Adrenal gland (tissue), 12 donors: Measurements from ENCODE around the gene BLMH. TPM values are rescaled to one million over a fixed set of nuclear protein-coding genes. Genes with fewer than 3 reads are reported as not detected.
"Not testable (repeated sequence)": the region's sequence is repeated elsewhere in the genome, so short reads cannot be mapped to it uniquely, and the experiment has no call there.

Source experiments
- DNase-seq, 7 donors: peaks; one replicate each; pipeline ENCODE4 v3.0.0-alpha.2; 2019 to 2020
- H3K27ac ChIP-seq, 5 donors: fragments of 200-600 bp; sonication (generic) in 4 of 5; 1 replicate in 3 of 5; 2 replicates in 2 of 5; pipeline versions ENCODE4 v1.5.1 to v1.8.0; 2016 to 2020; ENCODE audit warnings: mild to moderate bottlenecking in 1 of 5
- H3K27me3 ChIP-seq: fragments of 200-600 bp; 2 replicates; pipeline ENCODE4 v1.8.0; 2021
- H3K36me3 ChIP-seq, 2 donors: fragments of 200-600 bp; replicated peaks in 1 of 2; 1 replicate in 1 of 2; 2 replicates in 1 of 2; pipeline versions ENCODE4 v1.5.1 to v1.8.0; 2018 to 2022
- H3K4me1 ChIP-seq, 2 donors: fragments of 200-600 bp; replicated peaks in 1 of 2; 1 replicate in 1 of 2; 2 replicates in 1 of 2; pipeline versions ENCODE4 v1.5.1 to v1.8.0; 2018 to 2021
- H3K4me3 ChIP-seq, 4 donors: fragments of 200-600 bp; sonication (generic) in 3 of 4; one replicate each; pipeline ENCODE4 v1.5.1; 2016 to 2018
- H3K9me3 ChIP-seq, 3 donors: fragments of 200-600 bp; sonication (generic) in 1 of 3; replicated peaks in 1 of 3; 1 replicate in 2 of 3; 2 replicates in 1 of 3; pipeline versions ENCODE4 v1.5.1 to v1.8.0; 2016 to 2021
- CTCF ChIP-seq, 6 experiments: fragments of 450-650 bp in 4 of 6; fragments of 200-600 bp in 2 of 6; sonication (generic) in 1 of 6; IDR thresholded peaks; 1 replicate in 5 of 6; 2 replicates in 1 of 6; pipeline versions ENCODE4 v1.5.1 to v1.8.0; 2016 to 2021; ENCODE audit warnings: antibody characterized with exemption in 6 of 6, mild to moderate bottlenecking in 2 of 6, moderate library complexity in 1 of 6
- POLR2A ChIP-seq, 2 donors: fragments of 450-650 bp; IDR thresholded peaks; one replicate each; pipeline ENCODE4 v1.6.1; 2017; ENCODE audit warnings: antibody characterized with exemption in 2 of 2, mild to moderate bottlenecking in 2 of 2, moderate library complexity in 1 of 2
- WGBS, 4 donors: extraction: QIAGEN DNeasy Blood & Tissue Kit in 2 of 4; methylation state at CpG; one replicate each; pipeline versions ENCODE4 v1.1.5 to v1.1.7; 2013 to 2017; 5-methylcytosine and 5-hydroxymethylcytosine counted together
- intact Hi-C, 2 donors: fragments of 100-400 bp; cut with DNase I; formaldehyde crosslinking; loops; one replicate each; pipeline versions ENCODE4 v1.14.1 to v1.15.0; 2022 to 2023
- polyA plus RNA-seq, 3 donors: library from polyadenylated mRNA; stranded (reverse); fragments of 200-250 nt in 2 of 3; fragments of 350-450 nt in 1 of 3; fragmentation: Illumina TruSeq in 1 of 3; extraction: RNeasy Lipid Tissue Mini Kit (QIAGEN cat#74804) in 1 of 3; gene quantifications; one replicate each; pipeline ENCODE4 v1.2.3, GENCODE V29; 2013 to 2014
- total RNA-seq, 9 donors: library from RNA; depleted of rRNA in 4 of 9; stranded (reverse); fragments of >200 nt in 4 of 9; fragments of 120-200 nt in 1 of 9; fragmentation: NEBNext Ultra II Directional in 1 of 9; extraction: Animal tissue kit (Norgen Biotek cat#: 25700) in 1 of 9; gene quantifications; one replicate each; pipeline versions ENCODE4 v1.1.0 to v1.2.4, GENCODE V29; 2013 to 2023
- donor health status: healthy with polysubstance abuse.
- donor health status: Bipolar disorder and iron deficiency.
- donor health status: DM: yes; HTN: yes; CAD: no.
- donor health status: DM: no; HTN: no; CAD: no.
- donor health status: DM: no; HTN: no; CAD: no.
- donor health status: DM: yes; HTN: yes; CAD: no.

The BLMH gene
- total and polyA plus RNA-seq, 12 donors: 12.1 to 41.7 (median 18.9) TPM

- no peak for DNase-seq
- Histone ChIP-seq H3K36me3 (no peaks in the 10 kb centered on the region), H3K4me1 (no peaks in the 10 kb centered on the region), H3K9me3 (no peaks in the 10 kb centered on the region), H3K27ac (no peak overlapping the region), H3K4me3 (no peak overlapping the region), H3K27me3 (peaks cover 6% of the 10 kb centered on the region)
- WGBS, 4 donors: 47 to 58% (median 53%) methylated on average over 3 of the region's 3 CpGs
- no peak for TF ChIP-seq POLR2A (IDR thresholded peaks at IDR 0.05)
- TF ChIP-seq CTCF (IDR thresholded peaks at IDR 0.05): no peak
- intact Hi-C loops: no loop called here
Measured at GRCh38 chr17:30208214-30208613, 83.5 kb downstream of the BLMH start.

GRCh38 chr17:30207655-30208054, 84.1 kb downstream of the BLMH start:
- WGBS, 4 donors: 80 to 88% (median 85%) methylated on average over 8 to 9 of the region's 9 CpGs

GRCh38 chr17:30203471-30203981, 88.2 kb downstream of the BLMH start:
- Histone ChIP-seq H3K27ac (no peak overlapping the region), H3K4me3 (no peak overlapping the region), H3K27me3 (peaks cover 6% of the 10 kb centered on the region), H3K4me1 (no peaks in the 10 kb centered on the region), H3K9me3 (no peaks in the 10 kb centered on the region), H3K36me3 (no peaks in the 10 kb centered on the region)
- TF ChIP-seq POLR2A (IDR thresholded peaks at IDR 0.05): no peak
- no peak for TF ChIP-seq CTCF (IDR thresholded peaks at IDR 0.05)
- intact Hi-C loops: no loop called here
- WGBS, 4 donors: 69 to 85% (median 81%) methylated on average over 6 of the region's 6 CpGs
- DNase-seq: peak in 1 of 7 donors; percentile 9

More at GRCh38 chr17:30207655-30208054, 84.1 kb downstream of the BLMH start:
- Histone ChIP-seq H3K4me3 (no peak overlapping the region), H3K4me1 (no peaks in the 10 kb centered on the region), H3K9me3 (no peaks in the 10 kb centered on the region), H3K27me3 (peaks cover 6% of the 10 kb centered on the region), H3K36me3 (no peaks in the 10 kb centered on the region), H3K27ac (no peak overlapping the region)
- no peak for TF ChIP-seq POLR2A (IDR thresholded peaks at IDR 0.05)
- no peak for DNase-seq
- intact Hi-C loops: no loop called here

GRCh38 chr17:30200656-30201055, 91.1 kb downstream of the BLMH start:
- H3K4me3 ChIP-seq, H3K27me3 ChIP-seq, intact Hi-C loops, H3K9me3 ChIP-seq, H3K36me3 ChIP-seq, H3K27ac ChIP-seq, H3K4me1 ChIP-seq: not testable (repeated sequence)
- peak in 1 of 7 donors; percentile 25 for DNase-seq
- WGBS, 4 donors: 85 to 97% (median 91%) methylated on average over 8 to 9 of the region's 9 CpGs

GRCh38 chr17:30200106-30200505, 91.6 kb downstream of the BLMH start:
- WGBS, 4 donors: 59 to 78% (median 73%) methylated on average over 10 of the region's 10 CpGs
- no peaks in the 10 kb centered on the region for H3K36me3 ChIP-seq
- no peak overlapping the region for H3K4me3 ChIP-seq
- H3K4me1 ChIP-seq: no peaks in the 10 kb centered on the region
- H3K27me3 ChIP-seq: peaks cover under 1% of the 10 kb centered on the region
- intact Hi-C loops: no loop called here
- TF ChIP-seq CTCF (IDR thresholded peaks at IDR 0.05): no peak
- no peak for TF ChIP-seq POLR2A (IDR thresholded peaks at IDR 0.05)
- no peaks in the 10 kb centered on the region for H3K9me3 ChIP-seq
- peak in 5 of 7 donors; percentile 16 to 55 (median 37) for DNase-seq
- no peak overlapping the region for H3K27ac ChIP-seq
